ENCODE measurements around the gene ABCB9. TPM values are rescaled to one million over a fixed set of nuclear protein-coding genes. Genes with fewer than 3 reads are reported as not detected.

ABCB9 gene
- total and polyA plus RNA-seq, 8 donors: 1.3 to 6.7 (median 3.1) TPM

GRCh38 chr12:122982477-122982815, 16.2 kb upstream of the ABCB9 start:
- Histone ChIP-seq H3K9me3 (no peaks in the 10 kb centered on the region), H3K27ac (no peak overlapping the region), H3K4me3 (no peak overlapping the region), H3K4me1 (peaks cover 9 to 47% (median 22%) of the 10 kb centered on the region in 3 donors), H3K27me3 (no peaks in the 10 kb centered on the region), H3K36me3 (no peaks in the 10 kb centered on the region)
- DNase-seq (peak in 1 of 6 donors; percentile 59), FAIRE-seq (no peak), ATAC-seq (no peak)
- WGBS, 2 donors: 82 to 90% methylated on average over 10 to 11 of the region's 11 CpGs
- intact Hi-C loops (cut with DNase I): loop anchor here in 1 of 3 donors (10.0 kb wide), 1 partner anchor 252 kb away; the partner anchor contains the start of genes MPHOSPH9 and MTRFR
- no peak for TF ChIP-seq CTCF (IDR thresholded peaks at IDR 0.05)

GRCh38 chr12:122981587-122982476, 15.6 kb upstream of the ABCB9 start:
- no peaks in the 10 kb centered on the region for H3K36me3 ChIP-seq
- H3K27ac ChIP-seq: peak overlapping the region in 1 of 4 donors; percentile 76
- ATAC-seq (no peak), DNase-seq (peak in 1 of 6 donors; percentile 63), FAIRE-seq (no peak)
- intact Hi-C loops (cut with DNase I): loop anchor here in 1 of 3 donors (10.0 kb wide), 1 partner anchor 253 kb away; the partner anchor contains the start of genes MPHOSPH9 and MTRFR
- H3K9me3 ChIP-seq: no peaks in the 10 kb centered on the region
- peaks cover 9 to 53% (median 26%) of the 10 kb centered on the region in 3 donors for H3K4me1 ChIP-seq
- WGBS, 2 donors: 67 to 76% methylated on average over 24 to 25 of the region's 25 CpGs
- H3K27me3 ChIP-seq: no peaks in the 10 kb centered on the region
- TF ChIP-seq CTCF (IDR thresholded peaks at IDR 0.05): no peak
- peak overlapping the region; percentile 97 to 99 (median 98) for H3K4me3 ChIP-seq

- H3K4me3 ChIP-seq: peak overlapping the region; percentile 97 to 99 (median 98)
- 0 to 1% methylated on average over 38 to 40 of the region's 40 CpGs for WGBS, 2 donors
- no peaks in the 10 kb centered on the region for H3K27me3 ChIP-seq
- no peak for FAIRE-seq
- H3K36me3 ChIP-seq: no peaks in the 10 kb centered on the region
- peaks cover 15 to 61% (median 32%) of the 10 kb centered on the region in 3 donors for H3K4me1 ChIP-seq
- intact Hi-C loops (cut with DNase I): loop anchor here in 1 of 3 donors (10.0 kb wide), 1 partner anchor 254 kb away; the partner anchor contains the start of genes MPHOSPH9 and MTRFR
- H3K9me3 ChIP-seq: no peaks in the 10 kb centered on the region
- peak; percentile 1 to 9 (median 8) for ATAC-seq
- peak overlapping the region; percentile 68 to 82 (median 76) for H3K27ac ChIP-seq
- peak in 1 of 6 donors; percentile 82 for DNase-seq
- TF ChIP-seq CTCF (IDR thresholded peaks at IDR 0.05): no peak
Measured at GRCh38 chr12:122981036-122981471, 14.8 kb upstream of the ABCB9 start.

GRCh38 chr12:122980183-122981035, 14.1 kb upstream of the ABCB9 start, which contains the start of gene ARL6IP4:
TSS of gene ARL6IP4 (plus strand) at chr12:122980681. CDS start at chr12:122981140, 459 bp downstream.
- H3K27ac ChIP-seq: peak within 1 kb of the TSS; percentile 68 to 82 (median 76)
- intact Hi-C loops (cut with DNase I): loop anchor here in 1 of 3 donors (10.0 kb wide), 1 partner anchor 254 kb away; the partner anchor contains the start of genes MPHOSPH9 and MTRFR
- H3K4me1 ChIP-seq: peaks cover 18 to 64% (median 32%) of the 10 kb centered on the region in 3 donors
- FAIRE-seq (no peak), DNase-seq (peak in 5 of 6 donors; percentile 46 to 90 (median 68)), ATAC-seq (peak; percentile 76 to 83 (median 80))
- no peaks in the 10 kb centered on the region for H3K27me3 ChIP-seq
- no peaks in the 10 kb centered on the region for H3K9me3 ChIP-seq
- no peaks in the 10 kb centered on the region for H3K36me3 ChIP-seq
- H3K4me3 ChIP-seq: peak within 1 kb of the TSS; percentile 97 to 99 (median 98)
- no peak for TF ChIP-seq CTCF (IDR thresholded peaks at IDR 0.05)
- WGBS, 2 donors: 0% methylated on average over 78 to 96 of the region's 96 CpGs

Measured in pancreas (tissue), 10 donors.